HepG2 (cell line): ENCODE measurements around the gene ACTL7B. TPM values are rescaled to one million over a fixed set of nuclear protein-coding genes. Genes with fewer than 3 reads are reported as not detected.

ENCODE experiments used
- ATAC-seq: fragments of 200-7000 bp; cut with Tn5 transposase; 3 replicates; pipeline ENCODE4 v1.9.1; 2020; ENCODE audit warnings: mild to moderate bottlenecking, moderate library complexity
- BruUV-seq: library from RNA; stranded (reverse); fragments of 400-500 nt; replicated peaks from 2 replicates; lab custom pipeline; 2021; lab: Mats Ljungman, UMichigan
- CTCF ChIA-PET: fragments of 300-600 bp; formaldehyde crosslinking; extraction: SDS; loops from one replicate; lab custom pipeline; 2021; ENCODE audit warnings: low total read pairs, inconsistent platforms, low intra/inter-chr PET ratio; lab: Yijun Ruan, JAX
- POLR2A ChIA-PET: fragments of 350-600 bp; sonication (Branson Sonifier 250); formaldehyde crosslinking; loops from one replicate; lab custom pipeline; 2020; ENCODE audit warnings: antibody characterized with exemption, inconsistent platforms; lab: Yijun Ruan, JAX
- DNase-seq: peaks from one replicate; pipeline ENCODE4 v3.0.0-alpha.2; 2015; ENCODE audit warnings: low spot score
- FAIRE-seq: peaks from 3 replicates; lab custom pipeline; 2011; peaks lifted over from hg19 to GRCh38; lab: Jason Lieb, UNC
- H2AFZ ChIP-seq: one replicate; pipeline ENCODE4 v1.6.1; 2011; ENCODE audit warnings: low read length, inconsistent platforms
- H3K27ac ChIP-seq: fragments of 300-600 bp; 3 replicates; pipeline ENCODE4 v1.8.0; 2011; ENCODE audit warnings: mixed run types, mild to moderate bottlenecking, mixed read lengths, low read length, inconsistent platforms; ENCODE audit not compliant: insufficient read depth; ENCODE audit errors: extremely low read length
- H3K27me3 ChIP-seq, 2 experiments: fragments of 200-600 bp in 1 of 2; 2 replicates in 1 of 2; 3 replicates in 1 of 2; pipeline versions ENCODE4 v1.6.0 to v1.8.0; 2011; ENCODE audit warnings: low read length in 2 of 2, mild to moderate bottlenecking in 2 of 2, moderate library complexity in 2 of 2, inconsistent platforms in 1 of 2; ENCODE audit not compliant: insufficient read depth in 2 of 2, control insufficient read depth in 1 of 2
- H3K36me3 ChIP-seq, 2 experiments: fragments of 200-600 bp in 1 of 2; replicated peaks in 1 of 2; 2 replicates in 1 of 2; 3 replicates in 1 of 2; pipeline versions ENCODE4 v1.5.1 to v1.8.0; 2011; ENCODE audit warnings: low read length in 2 of 2, inconsistent platforms in 1 of 2; ENCODE audit not compliant: insufficient read depth in 2 of 2, control insufficient read depth in 1 of 2
- H3K4me1 ChIP-seq: 2 replicates; pipeline ENCODE4 v1.5.1; 2012; ENCODE audit warnings: low read length, inconsistent platforms; ENCODE audit not compliant: insufficient read depth
- H3K4me2 ChIP-seq: 2 replicates; pipeline ENCODE4 v1.6.0; 2011; ENCODE audit warnings: low read depth, low read length, inconsistent platforms
- H3K4me3 ChIP-seq, 3 experiments: fragments of 200-600 bp in 1 of 3; sonication (generic), shearing (Covaris generic) in 1 of 3; replicated peaks in 1 of 3; 2 replicates each; pipeline ENCODE4 v1.5.1; 2011 to 2016; ENCODE audit warnings: low read length in 3 of 3, inconsistent platforms in 2 of 3, low read depth in 2 of 3, mild to moderate bottlenecking in 2 of 3, control low read depth in 1 of 3, mixed read lengths in 1 of 3; ENCODE audit not compliant: insufficient read depth in 1 of 3
- H3K79me2 ChIP-seq: one replicate; pipeline ENCODE4 v1.6.1; 2011; ENCODE audit warnings: low read length, inconsistent platforms; ENCODE audit not compliant: insufficient read depth
- H3K9ac ChIP-seq: 2 replicates; pipeline ENCODE4 v1.6.0; 2011; ENCODE audit warnings: mild to moderate bottlenecking, low read depth, low read length, inconsistent platforms; ENCODE audit not compliant: insufficient read depth
- H3K9me3 ChIP-seq: 2 replicates; pipeline ENCODE4 v1.5.1; 2012; ENCODE audit warnings: mild to moderate bottlenecking, low read length
- H4K20me1 ChIP-seq: 2 replicates; pipeline ENCODE4 v1.6.0; 2011; ENCODE audit warnings: inconsistent platforms, mild to moderate bottlenecking, low read length, moderate library complexity; ENCODE audit not compliant: insufficient read depth
- BCL3 ChIP-seq: sonication (generic); formaldehyde crosslinking; IDR thresholded peaks from 2 replicates; pipeline ENCODE4 v1.5.1; 2020; ENCODE audit warnings: mild to moderate bottlenecking, missing genetic modification reagents, moderate library complexity
- CENPT ChIP-seq: sonication (generic); formaldehyde crosslinking; IDR thresholded peaks from 2 replicates; pipeline ENCODE4 v1.8.0; 2022; ENCODE audit warnings: low read depth, mild to moderate bottlenecking, moderate library complexity, missing genetic modification reagents
- CTCF ChIP-seq: sonication (generic); formaldehyde crosslinking; IDR thresholded peaks from 2 replicates; pipeline ENCODE4 v1.5.0; 2020; ENCODE audit warnings: mild to moderate bottlenecking, missing genetic modification reagents, moderate library complexity
- DPF2 ChIP-seq: sonication (generic); formaldehyde crosslinking; IDR thresholded peaks from 2 replicates; pipeline ENCODE4 v1.4.0; 2020; ENCODE audit warnings: mild to moderate bottlenecking, low read depth, missing genetic modification reagents, borderline replicate concordance
- FOSL2 ChIP-seq: sonication (generic); formaldehyde crosslinking; IDR thresholded peaks from 2 replicates; pipeline ENCODE4 v1.4.0; 2020; ENCODE audit warnings: missing genetic modification reagents
- JDP2 ChIP-seq: sonication (generic); formaldehyde crosslinking; IDR thresholded peaks from 2 replicates; pipeline ENCODE4 v1.8.1; 2022; ENCODE audit warnings: missing genetic modification reagents, borderline replicate concordance
- KDM3A ChIP-seq: IDR thresholded peaks from 2 replicates; pipeline ENCODE4 v1.6.1; 2018; ENCODE audit warnings: low read depth, missing compliant biosample characterization
- RAD21 ChIP-seq: fragments of 450-650 bp; formaldehyde crosslinking; IDR thresholded peaks from 2 replicates; pipeline ENCODE4 v1.5.0; 2020; ENCODE audit warnings: mild to moderate bottlenecking
- SRF ChIP-seq: IDR thresholded peaks from 2 replicates; pipeline ENCODE4 v1.6.1; 2011; ENCODE audit warnings: mild to moderate bottlenecking, low read depth, low read length, moderate library complexity
- STAG1 ChIP-seq: sonication (generic); formaldehyde crosslinking; IDR thresholded peaks from 2 replicates; pipeline ENCODE4 v1.4.0; 2020; ENCODE audit warnings: missing genetic modification reagents
- ZBTB1 ChIP-seq: sonication (generic); formaldehyde crosslinking; IDR thresholded peaks from 2 replicates; pipeline ENCODE4 v1.4.0; 2020; ENCODE audit warnings: missing genetic modification reagents, borderline replicate concordance
- ZFP62 ChIP-seq: sonication (generic); formaldehyde crosslinking; IDR thresholded peaks from 2 replicates; pipeline ENCODE4 v1.4.0; 2020; ENCODE audit warnings: missing genetic modification reagents
- ZNF784 ChIP-seq: sonication (generic); formaldehyde crosslinking; IDR thresholded peaks from 2 replicates; pipeline ENCODE4 v1.5.1; 2020; ENCODE audit warnings: missing genetic modification reagents, mild to moderate bottlenecking, borderline replicate concordance
- WGBS: methylation state at CpG from one replicate; pipeline ENCODE4 v1.1.6; 2017; ENCODE audit warnings: low lambda C conversion rate; 5-methylcytosine and 5-hydroxymethylcytosine counted together
- in situ Hi-C: cut with HindIII; loops from 2 replicates; pipeline ENCODE4 v1.10.0; 2017; ENCODE audit warnings: low pct_unique_long_range_greater_than_20kb; ENCODE audit not compliant: extremely low pct_ligation_motif_present
- intact Hi-C: fragments of 100-400 bp; cut with micrococcal nuclease; formaldehyde crosslinking; loops from one replicate; pipeline ENCODE4 v1.10.0; 2022; ENCODE audit not compliant: unreplicated experiment
- polyA plus RNA-seq, 8 experiments: library from polyadenylated mRNA; depleted of rRNA in 3 of 8; stranded (reverse) in 7 of 8; unstranded in 1 of 8; fragments of >200 nt; fragmentation: Illumina TruSeq in 4 of 8; extraction: Trizol in 4 of 8; gene quantifications; 2 replicates each; pipeline versions ENCODE4 v1.2.1 to v1.2.3, GENCODE V29; 2011 to 2016; ENCODE audit warnings: low read depth in 4 of 8, missing spikeins in 1 of 8, mixed read lengths in 1 of 8; ENCODE audit not compliant: insufficient read depth in 1 of 8
- total RNA-seq, 5 experiments: library from RNA; depleted of rRNA; stranded (reverse); fragments of >200 nt; fragmentation: Illumina TruSeq; extraction: Trizol; gene quantifications; 2 replicates each; pipeline ENCODE4 v1.2.3, GENCODE V29; 2016; ENCODE audit warnings: low read depth in 1 of 5

The ACTL7B gene
- total and polyA plus RNA-seq, 2 of the 13 experiments (the other 11 are each of a cell fraction or from before 2014, with no cell fraction given) = 0.07 to 0.11 TPM

DNA sequence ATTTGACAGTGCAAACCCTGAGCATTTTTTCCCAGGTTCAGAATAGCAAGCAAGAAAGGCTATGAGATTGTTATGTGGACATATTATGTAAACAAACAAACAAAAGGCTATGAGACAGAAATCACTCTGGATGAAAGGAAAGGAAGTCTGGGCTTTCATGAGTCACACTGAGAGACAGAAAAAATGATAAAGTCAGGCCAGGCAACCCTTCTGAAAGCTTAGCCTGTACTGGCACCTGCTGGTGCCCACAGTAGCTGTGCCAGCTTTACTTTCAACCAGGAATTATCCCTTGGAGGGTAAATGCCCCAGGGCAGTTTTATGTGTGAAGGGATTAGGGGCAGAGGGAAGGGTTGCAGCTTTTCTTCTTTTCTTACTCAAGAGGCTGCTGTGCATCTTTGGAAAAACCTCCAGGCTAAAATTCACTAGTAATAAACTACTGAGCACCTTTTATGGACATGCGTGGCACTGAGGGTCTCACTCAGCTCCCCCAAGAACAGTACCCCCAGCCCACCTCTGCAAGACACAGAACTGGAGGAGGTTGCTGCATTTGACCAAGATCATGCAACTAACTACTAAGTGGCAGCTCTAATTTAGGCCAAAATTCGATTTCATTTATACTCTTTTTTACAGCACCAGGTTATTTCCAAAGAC lies 41.7 kb downstream of the ACTL7B start (continued):
- no peak for TF ChIP-seq BCL3 (CRISPR knock-in tag)
- TF ChIP-seq FOSL2 (CRISPR knock-in tag) = peak; percentile 68
- TF ChIP-seq STAG1 (CRISPR knock-in tag) = peak; percentile 70
- peak; percentile 63; the same call in 1 of the 2 replicates for TF ChIP-seq RAD21 (CRISPR knock-in tag)
- no peak for TF ChIP-seq JDP2
- no peak for TF ChIP-seq ZBTB1 (CRISPR knock-in tag)
- TF ChIP-seq CTCF (CRISPR knock-in tag) = peak; percentile 68

GRCh38 chr9:108812396-108813025 lies 43.3 kb downstream of the ACTL7B start:
- BruUV-seq = no TSS peak
- WGBS = 69% methylated on average over 8 of the region's 8 CpGs
- H3K9ac ChIP-seq = no peak overlapping the region
- H3K79me2 ChIP-seq = no peaks in the 10 kb centered on the region
- ATAC-seq (no peak), FAIRE-seq (no peak), DNase-seq (no peak)
- no peaks in the 10 kb centered on the region for H3K27me3 ChIP-seq
- no peak overlapping the region for H3K4me2 ChIP-seq
- no peaks in the 10 kb centered on the region for H3K36me3 ChIP-seq
- peaks cover 65% of the 10 kb centered on the region for H3K4me1 ChIP-seq
- no peaks in the 10 kb centered on the region for H3K9me3 ChIP-seq
- no peak overlapping the region for H3K27ac ChIP-seq
- intact Hi-C loops = loop anchor here (5.0 kb wide), 3 partner anchors 50 to 1330 kb away; no protein-coding TSS in a partner anchor
- no peak overlapping the region for H3K4me3 ChIP-seq
- H4K20me1 ChIP-seq = no peaks in the 10 kb centered on the region
- ChIA-PET POLR2A (no interaction called here), CTCF (no interaction called here)
- TF ChIP-seq ZNF784 (CRISPR knock-in tag) = no peak
- no peak for TF ChIP-seq SRF
- no peak for TF ChIP-seq STAG1 (CRISPR knock-in tag)
- TF ChIP-seq CENPT = no peak
- TF ChIP-seq KDM3A (CRISPR knock-in tag) = no peak
- TF ChIP-seq DPF2 (CRISPR knock-in tag) = no peak
- TF ChIP-seq ZFP62 = no peak
- in situ Hi-C loops = loop anchor here (25.0 kb wide), 1 partner anchor 1325 kb away; the partner anchor contains the start of gene KLF4
- no peak overlapping the region for H2AFZ ChIP-seq
